Neuron (in vitro differentiated cells): ENCODE data around the gene USP5.
"Not testable (repeated sequence)": the region's sequence is repeated elsewhere in the genome, so short reads cannot be mapped to it uniquely, and the experiment has no call there.

ENCODE experiments used
- H2AFZ ChIP-seq: one replicate; pipeline ENCODE4 v1.6.1; 2013; ENCODE audit warnings: low read depth, mild to moderate bottlenecking, inconsistent platforms, low read length, moderate library complexity
- H3K27me3 ChIP-seq: one replicate; pipeline ENCODE4 v1.6.1; 2013; ENCODE audit warnings: low read length; ENCODE audit not compliant: insufficient read depth
- H3K36me3 ChIP-seq: one replicate; pipeline ENCODE4 v1.6.1; 2013; ENCODE audit warnings: low read length; ENCODE audit not compliant: insufficient read depth
- H3K4me1 ChIP-seq: one replicate; pipeline ENCODE4 v1.6.1; 2013; ENCODE audit warnings: low read length; ENCODE audit not compliant: insufficient read depth
- H3K4me3 ChIP-seq: 2 replicates; pipeline ENCODE4 v1.5.1; 2013; ENCODE audit warnings: mild to moderate bottlenecking, low read length, moderate library complexity
- H3K9me3 ChIP-seq: one replicate; pipeline ENCODE4 v1.6.1; 2013; ENCODE audit warnings: low read length

Gene USP5

DNA sequence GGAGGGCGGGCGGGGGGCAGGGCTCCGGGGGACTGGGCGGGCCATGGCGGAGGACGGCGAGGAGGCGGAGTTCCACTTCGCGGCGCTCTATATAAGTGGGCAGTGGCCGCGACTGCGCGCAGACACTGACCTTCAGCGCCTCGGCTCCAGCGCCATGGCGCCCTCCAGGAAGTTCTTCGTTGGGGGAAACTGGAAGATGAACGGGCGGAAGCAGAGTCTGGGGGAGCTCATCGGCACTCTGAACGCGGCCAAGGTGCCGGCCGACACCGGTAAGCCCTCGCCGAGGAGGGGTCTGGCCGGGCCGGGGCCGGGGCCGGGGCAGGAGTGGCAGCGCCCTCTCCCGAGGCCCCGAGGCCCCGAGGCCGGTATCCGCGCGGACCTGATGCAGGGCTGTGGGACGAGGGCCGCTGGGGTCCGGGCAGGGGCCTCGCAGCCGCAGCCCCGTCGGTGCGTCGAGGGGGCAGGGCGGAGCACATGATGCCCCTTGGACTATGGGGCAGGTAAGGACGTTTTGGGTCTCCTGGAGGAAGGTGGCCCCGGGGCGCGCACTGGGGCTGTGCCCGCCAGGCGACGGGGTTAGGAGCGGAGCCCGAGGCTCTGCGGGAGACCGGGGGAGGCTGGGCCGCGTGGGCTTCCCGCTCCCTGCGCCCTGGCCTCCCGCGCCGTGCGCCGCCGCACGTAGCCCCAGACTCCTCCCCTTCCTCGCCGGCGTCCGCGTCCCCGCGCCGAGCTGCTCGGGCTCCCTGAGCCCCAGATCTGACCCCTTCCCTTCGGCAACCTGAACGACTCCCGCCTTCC, 15.7 kb downstream of the USP5 start, which contains the start of gene TPI1:
TSS of gene TPI1 (plus strand) at position 119 of the 798 bp plus-strand sequence. CDS start at position 155, 36 bp downstream.
- Histone ChIP-seq H3K4me3 (peak within 1 kb of the TSS; percentile 93), H3K9me3 (no peaks in the 10 kb centered on the region), H3K4me1 (peaks cover 32% of the 10 kb centered on the region), H3K27me3 (no peaks in the 10 kb centered on the region), H3K36me3 (peaks cover 58% of the 10 kb centered on the region), H2AFZ (no peak within 1 kb of the TSS)

DNA sequence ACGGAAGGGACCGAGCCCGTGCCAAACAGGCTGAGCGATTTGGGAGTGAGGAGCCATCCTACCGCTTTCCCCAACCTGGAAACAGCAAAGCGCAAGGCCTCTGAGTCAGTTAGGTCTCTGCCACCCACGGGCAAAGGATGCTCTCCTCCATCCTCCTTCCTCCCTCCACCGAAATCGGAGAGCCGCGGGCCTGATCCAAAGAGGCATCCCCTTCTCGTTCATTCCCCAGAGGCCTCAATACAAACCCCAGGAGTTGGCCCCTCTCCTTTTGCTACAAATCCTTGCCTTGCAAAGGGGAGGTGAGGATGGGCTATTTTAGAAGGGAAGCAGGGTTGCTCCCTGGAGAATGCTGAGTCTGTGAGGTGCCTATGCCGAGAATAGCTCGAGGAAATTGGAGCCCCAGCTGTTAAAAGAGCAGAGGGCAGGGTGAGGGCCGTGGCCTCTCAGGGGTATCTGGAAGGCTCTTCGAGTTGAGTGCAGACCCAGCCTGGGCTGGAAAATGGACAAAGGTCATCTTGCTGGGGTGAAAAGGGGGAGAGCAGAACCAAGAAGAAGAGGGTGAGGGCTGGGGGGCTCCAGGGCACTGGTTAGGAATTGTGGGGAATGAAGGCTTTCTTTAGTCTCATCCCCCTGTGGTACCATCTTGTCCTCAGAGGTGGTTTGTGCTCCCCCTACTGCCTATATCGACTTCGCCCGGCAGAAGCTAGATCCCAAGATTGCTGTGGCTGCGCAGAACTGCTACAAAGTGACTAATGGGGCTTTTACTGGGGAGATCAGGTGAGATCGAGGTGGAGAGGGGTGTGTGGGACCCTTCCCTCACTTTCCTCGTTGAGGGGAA, 16.5 kb downstream of the USP5 start:
- H3K4me1 ChIP-seq, result peaks cover 34% of the 10 kb centered on the region
- H3K9me3 ChIP-seq, result no peaks in the 10 kb centered on the region
- no peaks in the 10 kb centered on the region for H3K27me3 ChIP-seq
- peak overlapping the region; percentile 93 for H3K4me3 ChIP-seq
- H3K36me3 ChIP-seq, result peaks cover 50% of the 10 kb centered on the region
- no peak overlapping the region for H2AFZ ChIP-seq

GRCh38 chr12:6869049-6870021, 17.4 kb downstream of the USP5 start:
- peak overlapping the region; percentile 93 for H3K4me3 ChIP-seq
- peaks cover 34% of the 10 kb centered on the region for H3K4me1 ChIP-seq
- no peaks in the 10 kb centered on the region for H3K27me3 ChIP-seq
- peaks cover 41% of the 10 kb centered on the region for H3K36me3 ChIP-seq
- no peaks in the 10 kb centered on the region for H3K9me3 ChIP-seq
- no peak overlapping the region for H2AFZ ChIP-seq

DNA sequence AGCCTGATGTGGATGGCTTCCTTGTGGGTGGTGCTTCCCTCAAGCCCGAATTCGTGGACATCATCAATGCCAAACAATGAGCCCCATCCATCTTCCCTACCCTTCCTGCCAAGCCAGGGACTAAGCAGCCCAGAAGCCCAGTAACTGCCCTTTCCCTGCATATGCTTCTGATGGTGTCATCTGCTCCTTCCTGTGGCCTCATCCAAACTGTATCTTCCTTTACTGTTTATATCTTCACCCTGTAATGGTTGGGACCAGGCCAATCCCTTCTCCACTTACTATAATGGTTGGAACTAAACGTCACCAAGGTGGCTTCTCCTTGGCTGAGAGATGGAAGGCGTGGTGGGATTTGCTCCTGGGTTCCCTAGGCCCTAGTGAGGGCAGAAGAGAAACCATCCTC, 18.4 kb downstream of the USP5 start:
- not testable (repeated sequence) for H3K9me3 ChIP-seq, H3K27me3 ChIP-seq, H3K4me3 ChIP-seq, H2AFZ ChIP-seq
- Histone ChIP-seq H3K36me3 (peaks cover 34% of the 10 kb centered on the region), H3K4me1 (peaks cover 34% of the 10 kb centered on the region)

DNA sequence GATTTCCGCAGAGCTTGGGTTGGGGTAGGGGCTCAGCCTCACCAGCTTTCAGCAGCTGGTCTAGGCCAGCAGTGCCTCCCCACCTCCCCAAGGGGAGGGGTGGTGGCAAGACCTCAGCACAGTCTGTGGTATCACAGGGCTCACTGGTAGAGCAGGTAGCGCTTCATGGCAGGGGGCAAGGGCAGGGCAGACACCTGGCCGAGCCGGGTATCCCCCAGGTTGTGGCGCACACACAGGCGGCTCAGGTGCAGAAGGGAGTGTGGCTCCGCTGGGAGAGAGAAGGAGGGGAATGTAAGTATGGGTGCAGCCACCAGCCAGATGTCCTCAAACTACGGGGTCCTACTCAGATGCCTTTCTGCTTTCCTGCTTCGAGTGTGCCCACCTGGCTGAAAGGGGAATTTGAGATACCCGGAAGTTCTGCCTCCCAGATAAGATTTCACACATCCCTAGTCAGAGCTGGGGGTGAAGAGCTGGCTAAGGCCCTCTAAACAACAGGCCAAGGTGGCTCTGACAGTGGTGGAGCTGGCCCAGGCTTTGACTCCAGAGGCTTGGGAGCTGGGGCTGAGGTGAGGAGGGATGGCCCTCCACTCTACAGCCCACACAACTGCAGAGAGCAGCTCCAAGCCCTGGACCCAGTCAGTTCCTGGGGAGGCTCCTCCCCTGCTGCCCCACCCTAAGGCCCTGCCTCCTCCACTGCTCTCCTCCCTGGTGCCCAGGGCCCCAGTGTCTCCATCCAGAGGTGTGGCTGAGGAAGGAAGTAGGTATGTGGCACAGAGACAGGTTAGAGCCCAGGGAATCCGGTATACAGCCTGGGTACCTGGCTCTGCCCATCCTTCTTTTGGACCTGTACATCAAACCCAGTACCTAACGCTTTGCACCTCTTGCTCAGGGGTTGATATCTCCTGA, 19.4 kb downstream of the USP5 start:
- H3K4me3 ChIP-seq, result no peak overlapping the region
- H3K36me3 ChIP-seq, result peaks cover 25% of the 10 kb centered on the region
- H2AFZ ChIP-seq, result no peak overlapping the region
- no peaks in the 10 kb centered on the region for H3K9me3 ChIP-seq
- peaks cover 34% of the 10 kb centered on the region for H3K4me1 ChIP-seq
- no peaks in the 10 kb centered on the region for H3K27me3 ChIP-seq

GRCh38 chr12:6872073-6873048, 20.4 kb downstream of the USP5 start:
- no peaks in the 10 kb centered on the region for H3K27me3 ChIP-seq
- no peak overlapping the region for H2AFZ ChIP-seq
- H3K4me1 ChIP-seq, result peaks cover 28% of the 10 kb centered on the region
- H3K9me3 ChIP-seq, result no peaks in the 10 kb centered on the region
- peaks cover 28% of the 10 kb centered on the region for H3K36me3 ChIP-seq
- peak overlapping the region; percentile 62 for H3K4me3 ChIP-seq

- Histone ChIP-seq H3K4me3 (peak within 1 kb of the TSS; percentile 62), H3K9me3 (no peaks in the 10 kb centered on the region), H3K4me1 (peaks cover 24% of the 10 kb centered on the region), H2AFZ (no peak within 1 kb of the TSS), H3K27me3 (no peaks in the 10 kb centered on the region), H3K36me3 (peaks cover 28% of the 10 kb centered on the region)
Observed at GRCh38 chr12:6873094-6874014, 21.4 kb downstream of the USP5 start, which contains the start of gene SPSB2. Gene SPSB2, minus strand, starts transcription at chr12:6873303. Its CDS starts 402 bp downstream, at chr12:6872901.

GRCh38 chr12:6874015-6874368, 22.0 kb downstream of the USP5 start:
- not testable (repeated sequence) for H3K9me3 ChIP-seq, H3K27me3 ChIP-seq, H2AFZ ChIP-seq
- peaks cover 28% of the 10 kb centered on the region for H3K36me3 ChIP-seq
- H3K4me3 ChIP-seq, result peak overlapping the region; percentile 62
- peaks cover 18% of the 10 kb centered on the region for H3K4me1 ChIP-seq

DNA sequence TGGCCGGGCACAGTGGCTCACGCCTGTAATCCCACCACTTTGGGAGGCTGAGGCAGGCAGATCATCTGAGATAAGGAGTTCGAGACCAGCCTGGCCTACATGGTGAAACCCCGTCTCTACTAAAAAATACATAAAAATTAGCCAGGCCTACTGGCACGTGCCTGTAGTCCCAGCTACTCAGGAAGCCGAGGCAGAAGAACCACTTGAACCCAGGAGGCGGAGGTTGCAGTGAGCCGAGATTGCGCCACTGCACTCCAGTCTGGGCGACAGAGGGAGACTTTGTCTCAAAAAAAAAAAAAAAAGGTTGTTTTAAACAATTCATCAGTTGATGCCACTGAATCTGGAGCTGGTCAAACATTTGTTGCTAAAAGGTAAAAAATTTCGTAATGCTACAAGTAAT, 27.9 kb downstream of the USP5 start:
- not testable (repeated sequence) for H2AFZ ChIP-seq, H3K9me3 ChIP-seq, H3K4me1 ChIP-seq

GRCh38 chr12:6883252-6883651, 31.3 kb downstream of the USP5 start:
- no peaks in the 10 kb centered on the region for H3K27me3 ChIP-seq
- H3K4me1 ChIP-seq, result no peaks in the 10 kb centered on the region
- H3K4me3 ChIP-seq, result no peak overlapping the region
- H3K36me3 ChIP-seq, result peaks cover 10% of the 10 kb centered on the region
- no peaks in the 10 kb centered on the region for H3K9me3 ChIP-seq
- no peak overlapping the region for H2AFZ ChIP-seq

More for the DNA sequence above, 27.9 kb downstream of the USP5 start:
- not testable (repeated sequence) for H3K27me3 ChIP-seq, H3K4me3 ChIP-seq
- H3K36me3 ChIP-seq, result peaks cover 11% of the 10 kb centered on the region
